Left lung (tissue), 10 donors: Measurements from ENCODE around the gene CHD3. TPM values are rescaled to one million over a fixed set of nuclear protein-coding genes. Genes with fewer than 3 reads are reported as not detected.

Experiments used
- ATAC-seq: fragments of 200-7000 bp; cut with Tn5 transposase; one replicate; pipeline ENCODE4 v1.9.1; 2020; ENCODE audit warnings: moderate library complexity
- DNase-seq, 4 donors: peaks; one replicate each; pipeline ENCODE4 v3.0.0-alpha.2; 2013 to 2020
- H3K27ac ChIP-seq, 2 donors: fragments of 200-600 bp; sonication (generic) in 1 of 2; one replicate each; pipeline versions ENCODE4 v1.5.0 to v1.8.0; 2020 to 2021
- H3K27me3 ChIP-seq, 2 donors: fragments of 200-600 bp; sonication (generic) in 1 of 2; one replicate each; pipeline versions ENCODE4 v1.5.0 to v1.8.0; 2020 to 2021
- H3K36me3 ChIP-seq, 2 donors: fragments of 200-600 bp; sonication (generic) in 1 of 2; one replicate each; pipeline versions ENCODE4 v1.5.0 to v1.8.0; 2020 to 2021
- H3K4me1 ChIP-seq, 2 donors: fragments of 200-600 bp; one replicate each; pipeline ENCODE4 v1.8.0; 2021
- H3K4me3 ChIP-seq, 2 donors: fragments of 200-600 bp; sonication (generic) in 1 of 2; one replicate each; pipeline versions ENCODE4 v1.5.0 to v1.8.0; 2020 to 2021; ENCODE audit warnings: mild to moderate bottlenecking in 1 of 2
- H3K9me3 ChIP-seq, 2 donors: fragments of 200-600 bp; sonication (generic) in 1 of 2; one replicate each; pipeline versions ENCODE4 v1.5.0 to v1.8.0; 2020 to 2021
- intact Hi-C, 2 donors: fragments of 100-400 bp; cut with DNase I; formaldehyde crosslinking; loops; one replicate each; pipeline versions ENCODE4 v1.11.2 to v1.14.2; 2022
- polyA plus RNA-seq, 6 donors: library from polyadenylated mRNA; unstranded; fragments of 120-200 nt; gene quantifications; one replicate each; pipeline ENCODE4 v1.2.1, GENCODE V29; 2013; ENCODE audit not compliant: insufficient read length in 6 of 6
- total RNA-seq, 2 donors: library from RNA; stranded (reverse); fragmentation: NEBNext Ultra II Directional; extraction: Animal tissue kit (Norgen Biotek cat#: 25700); gene quantifications; one replicate each; pipeline ENCODE4 v1.2.1, GENCODE V29; 2021
- TF ChIP-seq, protein P1 (sequence below), 2 donors: fragments of 200-600 bp; sonication (generic) in 1 of 2; IDR thresholded peaks; one replicate each; pipeline versions ENCODE4 v1.5.0 to v1.8.0; 2021; ENCODE audit warnings: antibody characterized with exemption in 2 of 2
- donor health status: DM: no; HTN: yes; CAD: no.
- donor health status: DM: no; HTN: no; CAD: no.

CHD3 gene
- total and polyA plus RNA-seq, 8 donors, result 95.3 to 222 (median 202) TPM

GRCh38 chr17:7854851-7855659, 33.5 kb upstream of the CHD3 start, which contains the start of gene TMEM88:
TSS of gene TMEM88 (plus strand) at chr17:7855066. CDS start at chr17:7855075, 9 bp downstream.
- Histone ChIP-seq H3K36me3 (peaks cover 0 to 60% of the 10 kb centered on the region in 2 donors), H3K27me3 (no peaks in the 10 kb centered on the region), H3K9me3 (no peaks in the 10 kb centered on the region), H3K4me1 (peaks cover 27 to 69% of the 10 kb centered on the region in 2 donors), H3K27ac (peak within 1 kb of the TSS; percentile 92 to 99), H3K4me3 (peak within 1 kb of the TSS in 1 of 2 donors; percentile 69)
- TF ChIP-seq, protein P1, sequence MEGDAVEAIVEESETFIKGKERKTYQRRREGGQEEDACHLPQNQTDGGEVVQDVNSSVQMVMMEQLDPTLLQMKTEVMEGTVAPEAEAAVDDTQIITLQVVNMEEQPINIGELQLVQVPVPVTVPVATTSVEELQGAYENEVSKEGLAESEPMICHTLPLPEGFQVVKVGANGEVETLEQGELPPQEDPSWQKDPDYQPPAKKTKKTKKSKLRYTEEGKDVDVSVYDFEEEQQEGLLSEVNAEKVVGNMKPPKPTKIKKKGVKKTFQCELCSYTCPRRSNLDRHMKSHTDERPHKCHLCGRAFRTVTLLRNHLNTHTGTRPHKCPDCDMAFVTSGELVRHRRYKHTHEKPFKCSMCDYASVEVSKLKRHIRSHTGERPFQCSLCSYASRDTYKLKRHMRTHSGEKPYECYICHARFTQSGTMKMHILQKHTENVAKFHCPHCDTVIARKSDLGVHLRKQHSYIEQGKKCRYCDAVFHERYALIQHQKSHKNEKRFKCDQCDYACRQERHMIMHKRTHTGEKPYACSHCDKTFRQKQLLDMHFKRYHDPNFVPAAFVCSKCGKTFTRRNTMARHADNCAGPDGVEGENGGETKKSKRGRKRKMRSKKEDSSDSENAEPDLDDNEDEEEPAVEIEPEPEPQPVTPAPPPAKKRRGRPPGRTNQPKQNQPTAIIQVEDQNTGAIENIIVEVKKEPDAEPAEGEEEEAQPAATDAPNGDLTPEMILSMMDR (IDR thresholded peaks at IDR 0.05), result no peak
- ATAC-seq (no peak), DNase-seq (peak in 2 of 4 donors; percentile 36 to 83)
- intact Hi-C loops, result no loop called here

GRCh38 chr17:7855660-7856010, 33.0 kb upstream of the CHD3 start:
- TF ChIP-seq, protein P1 (IDR thresholded peaks at IDR 0.05), result no peak
- Histone ChIP-seq H3K36me3 (peaks cover 0 to 60% of the 10 kb centered on the region in 2 donors), H3K4me1 (peaks cover 27 to 64% of the 10 kb centered on the region in 2 donors), H3K27ac (peak overlapping the region; percentile 92 to 99), H3K4me3 (peak overlapping the region in 1 of 2 donors; percentile 69), H3K27me3 (no peaks in the 10 kb centered on the region), H3K9me3 (no peaks in the 10 kb centered on the region)
- DNase-seq, result peak in 1 of 4 donors; percentile 44
- intact Hi-C loops, result no loop called here
- no peak for ATAC-seq

- ATAC-seq, result no peak
These were observed 32.4 kb upstream of the CHD3 start for GRCh38 chr17:7856011-7856810.

GRCh38 chr17:7856811-7857712, 31.5 kb upstream of the CHD3 start, which contains the start of gene NAA38:
TSS of gene NAA38 (minus strand) at chr17:7857559. CDS start at chr17:7857463, 96 bp downstream.
- ATAC-seq, result peak; percentile 89
- peak within 1 kb of the TSS; percentile 61 to 69 for H3K4me3 ChIP-seq
- peak; percentile 95 to 100 (median 98) for DNase-seq
- intact Hi-C loops, result no loop called here
- H3K27ac ChIP-seq, result peak within 1 kb of the TSS; percentile 92 to 99
- peaks cover 24 to 50% of the 10 kb centered on the region in 2 donors for H3K4me1 ChIP-seq
- no peaks in the 10 kb centered on the region for H3K9me3 ChIP-seq
- H3K27me3 ChIP-seq, result no peaks in the 10 kb centered on the region
- peaks cover 0 to 50% of the 10 kb centered on the region in 2 donors for H3K36me3 ChIP-seq
- TF ChIP-seq, protein P1 (IDR thresholded peaks at IDR 0.05), result peak in 1 of 2 donors; percentile 16

More at GRCh38 chr17:7856011-7856810, 32.4 kb upstream of the CHD3 start:
- Histone ChIP-seq H3K27me3 (no peaks in the 10 kb centered on the region), H3K36me3 (peaks cover 0 to 59% of the 10 kb centered on the region in 2 donors), H3K9me3 (no peaks in the 10 kb centered on the region), H3K27ac (peak overlapping the region; percentile 92 to 99), H3K4me3 (peak overlapping the region; percentile 61 to 69), H3K4me1 (peaks cover 27 to 59% of the 10 kb centered on the region in 2 donors)
- TF ChIP-seq, protein P1 (IDR thresholded peaks at IDR 0.05), result no peak
- intact Hi-C loops, result no loop called here
- peak in 3 of 4 donors; percentile 43 to 79 (median 50) for DNase-seq
